H1 (cell line): ENCODE measurements around the gene ENPP6. TPM values are rescaled to one million over a fixed set of nuclear protein-coding genes. Genes with fewer than 3 reads are reported as not detected.

ENCODE experiments used
- CTCF ChIA-PET: fragments of 300-600 bp; sonication (Branson Sonifier 250); formaldehyde crosslinking; loops from one replicate; lab custom pipeline; 2021; ENCODE audit not compliant: partially characterized antibody; lab: Charles Lee
- POLR2A ChIA-PET: fragments of 300-600 bp; sonication (Branson Sonifier 250); formaldehyde crosslinking; loops from one replicate; lab custom pipeline; 2021; ENCODE audit warnings: inconsistent platforms; ENCODE audit not compliant: partially characterized antibody; lab: Charles Lee
- DNase-seq, 2 experiments: peaks; one replicate each; pipeline versions ENCODE4 v3.0.0 to v3.0.0-alpha.2; 2010 to 2022; ENCODE audit warnings: low spot score in 2 of 2, low read depth in 1 of 2, mixed read lengths in 1 of 2
- FAIRE-seq: peaks from 2 replicates; lab custom pipeline; 2011; peaks lifted over from hg19 to GRCh38; lab: Jason Lieb, UNC
- H2AFZ ChIP-seq: 2 replicates; pipeline ENCODE4 v1.8.1; 2012; ENCODE audit warnings: low read length, inconsistent platforms
- H2AK5ac ChIP-seq: 2 replicates; pipeline ENCODE4 v1.6.1; 2013; ENCODE audit warnings: low read depth, low read length
- H2BK120ac ChIP-seq: replicated peaks from 2 replicates; pipeline ENCODE3; 2013; ENCODE audit warnings: low read depth, low read length, inconsistent platforms
- H2BK12ac ChIP-seq: 2 replicates; pipeline ENCODE4 v1.6.1; 2013; ENCODE audit warnings: low read depth, low read length
- H2BK15ac ChIP-seq: 2 replicates; pipeline ENCODE4 v1.6.1; 2013; ENCODE audit warnings: low read length
- H2BK20ac ChIP-seq: 2 replicates; pipeline ENCODE4 v1.6.1; 2013; ENCODE audit warnings: low read length
- H2BK5ac ChIP-seq: 2 replicates; pipeline ENCODE4 v1.6.1; 2013; ENCODE audit warnings: low read depth, low read length
- H3K14ac ChIP-seq: 2 replicates; pipeline ENCODE4 v1.6.1; 2013; ENCODE audit warnings: inconsistent platforms; ENCODE audit not compliant: insufficient read length
- H3K18ac ChIP-seq: 2 replicates; pipeline ENCODE4 v1.6.1; 2013; ENCODE audit warnings: low read length; ENCODE audit errors: extremely low read depth
- H3K23ac ChIP-seq: 2 replicates; pipeline ENCODE4 v1.6.1; 2013; ENCODE audit warnings: inconsistent platforms; ENCODE audit not compliant: insufficient read length
- H3K23me2 ChIP-seq: 2 replicates; pipeline ENCODE4 v1.6.1; 2013; ENCODE audit warnings: low read depth, low read length
- H3K27ac ChIP-seq: 2 replicates; pipeline ENCODE4 v1.6.1; 2011; ENCODE audit warnings: low read depth, low read length, inconsistent platforms
- H3K27me3 ChIP-seq, 4 experiments: replicated peaks in 1 of 4; 1 replicate in 1 of 4; 2 replicates in 3 of 4; pipeline versions ENCODE4 v1.6.1 to v1.8.1; 2011 to 2013; ENCODE audit warnings: low read length in 3 of 4, mild to moderate bottlenecking in 3 of 4, inconsistent platforms in 2 of 4, mixed read lengths in 2 of 4, moderate library complexity in 1 of 4; ENCODE audit not compliant: control insufficient read depth in 3 of 4, insufficient read depth in 3 of 4; ENCODE audit errors: extremely low read depth in 1 of 4
- H3K36me3 ChIP-seq, 4 experiments: 2 replicates each; pipeline versions ENCODE4 v1.6.1 to v1.8.1; 2011 to 2013; ENCODE audit warnings: mild to moderate bottlenecking in 4 of 4, low read length in 3 of 4, moderate library complexity in 2 of 4, control low read depth in 1 of 4, inconsistent platforms in 1 of 4; ENCODE audit not compliant: insufficient read depth in 4 of 4, control insufficient read depth in 2 of 4
- H3K4ac ChIP-seq: replicated peaks from 2 replicates; pipeline ENCODE3; 2013; ENCODE audit warnings: low read length, low read depth, mixed read lengths, inconsistent platforms; ENCODE audit not compliant: insufficient read length
- H3K4me1 ChIP-seq, 4 experiments: replicated peaks in 1 of 4; 1 replicate in 1 of 4; 2 replicates in 3 of 4; pipeline versions ENCODE4 v1.6.1 to v1.8.1; 2011 to 2013; ENCODE audit warnings: low read length in 3 of 4, inconsistent platforms in 2 of 4, mixed read lengths in 1 of 4; ENCODE audit not compliant: insufficient read depth in 4 of 4, control insufficient read depth in 3 of 4
- H3K4me2 ChIP-seq, 2 experiments: 2 replicates each; pipeline versions ENCODE4 v1.6.1 to v1.8.1; 2011 to 2013; ENCODE audit warnings: low read depth in 2 of 2, low read length in 2 of 2, control low read depth in 1 of 2, inconsistent platforms in 1 of 2, mild to moderate bottlenecking in 1 of 2; ENCODE audit not compliant: insufficient read depth in 1 of 2
- H3K4me3 ChIP-seq, 4 experiments: fragments of 200-600, 300-600 bp in 1 of 4; sonication (generic), shearing (Covaris generic), sonication (Bioruptor Twin) in 1 of 4; 2 replicates each; pipeline versions ENCODE4 v1.5.1 to v1.8.1; 2011 to 2016; ENCODE audit warnings: low read length in 4 of 4, low read depth in 3 of 4, control low read depth in 2 of 4, inconsistent platforms in 2 of 4, mild to moderate bottlenecking in 2 of 4, mixed read lengths in 1 of 4, moderate library complexity in 1 of 4; ENCODE audit not compliant: insufficient read depth in 2 of 4; ENCODE audit errors: extremely low read depth in 1 of 4
- H3K56ac ChIP-seq: replicated peaks from 2 replicates; pipeline ENCODE3; 2013; ENCODE audit warnings: low read depth, mild to moderate bottlenecking, mixed read lengths, low read length, inconsistent platforms; ENCODE audit not compliant: insufficient read length
- H3K79me1 ChIP-seq: 2 replicates; pipeline ENCODE4 v1.6.1; 2013; ENCODE audit warnings: low read depth, low read length, control low read depth
- H3K79me2 ChIP-seq, 2 experiments: 2 replicates each; pipeline versions ENCODE4 v1.6.1 to v1.8.1; 2012 to 2013; ENCODE audit warnings: low read length in 2 of 2, mild to moderate bottlenecking in 2 of 2, inconsistent platforms in 1 of 2; ENCODE audit not compliant: insufficient read depth in 2 of 2, control insufficient read depth in 1 of 2
- H3K9ac ChIP-seq, 4 experiments: replicated peaks in 1 of 4; 1 replicate in 1 of 4; 2 replicates in 3 of 4; pipeline versions ENCODE4 v1.6.1 to v1.8.1; 2011 to 2013; ENCODE audit warnings: low read depth in 3 of 4, low read length in 3 of 4, control low read depth in 2 of 4, mild to moderate bottlenecking in 2 of 4, moderate library complexity in 2 of 4, inconsistent platforms in 1 of 4; ENCODE audit errors: extremely low read depth in 1 of 4
- H3K9me3 ChIP-seq, 2 experiments: 2 replicates each; pipeline versions ENCODE4 v1.6.1 to v1.8.1; 2012 to 2013; ENCODE audit warnings: mild to moderate bottlenecking in 2 of 2, moderate library complexity in 2 of 2, control low read depth in 1 of 2, inconsistent platforms in 1 of 2, low read depth in 1 of 2, low read length in 1 of 2, mixed read lengths in 1 of 2; ENCODE audit not compliant: insufficient read depth in 2 of 2
- H4K20me1 ChIP-seq, 2 experiments: replicated peaks in 1 of 2; 2 replicates each; pipeline versions ENCODE3 to v1.8.1; 2011 to 2013; ENCODE audit warnings: inconsistent platforms in 2 of 2, low read length in 2 of 2, mild to moderate bottlenecking in 1 of 2; ENCODE audit not compliant: insufficient read depth in 2 of 2, control insufficient read depth in 1 of 2
- H4K5ac ChIP-seq: 2 replicates; pipeline ENCODE4 v1.6.1; 2013; ENCODE audit warnings: low read length, low read depth, mixed read lengths, inconsistent platforms; ENCODE audit not compliant: insufficient read length
- H4K8ac ChIP-seq: 2 replicates; pipeline ENCODE4 v1.8.0; 2013; ENCODE audit warnings: mild to moderate bottlenecking, moderate library complexity, low read length, inconsistent platforms; ENCODE audit not compliant: insufficient read depth; ENCODE audit errors: extremely low read depth
- H4K91ac ChIP-seq: replicated peaks from 2 replicates; pipeline ENCODE3; 2013; ENCODE audit warnings: low read length, mixed read lengths, inconsistent platforms; ENCODE audit not compliant: insufficient read length
- CBX8 ChIP-seq: fragments of 300-800, 300-1000 bp; sonication (generic); IDR thresholded peaks from 2 replicates; pipeline ENCODE4 v1.7.1; 2016; ENCODE audit warnings: low read depth, low read length, borderline replicate concordance
- CHD1 ChIP-seq: IDR thresholded peaks from 2 replicates; pipeline ENCODE4 v1.6.1; 2012; ENCODE audit warnings: low read depth, low read length, improper control_type of control experiment
- GABPA ChIP-seq: IDR thresholded peaks from 2 replicates; pipeline ENCODE4 v1.6.1; 2011; ENCODE audit warnings: mild to moderate bottlenecking, low read length, moderate library complexity, borderline replicate concordance; ENCODE audit not compliant: insufficient read depth
- HDAC2 ChIP-seq, 2 experiments: fragments of 300-600 bp in 1 of 2; sonication (generic) in 1 of 2; IDR thresholded peaks; 2 replicates each; pipeline ENCODE4 v1.6.1; 2011 to 2012; ENCODE audit warnings: low read depth in 2 of 2, low read length in 2 of 2, mild to moderate bottlenecking in 2 of 2, moderate library complexity in 2 of 2, borderline replicate concordance in 1 of 2, inconsistent platforms in 1 of 2
- HDAC6 ChIP-seq: IDR thresholded peaks from one replicate; pipeline ENCODE4 v1.7.1; 2012; ENCODE audit warnings: low read depth, mild to moderate bottlenecking, inconsistent platforms, low read length, moderate library complexity
- SIX5 ChIP-seq: IDR thresholded peaks from 2 replicates; pipeline ENCODE4 v1.6.1; 2011; ENCODE audit warnings: mild to moderate bottlenecking, low read depth, low read length
- TBP ChIP-seq: IDR thresholded peaks from 2 replicates; pipeline ENCODE4 v1.6.1; 2011; ENCODE audit warnings: low read depth, low read length, improper control_type of control experiment
- ZNF274 ChIP-seq: IDR thresholded peaks from 2 replicates; pipeline ENCODE4 v1.7.0; 2012; ENCODE audit warnings: low read length, borderline replicate concordance; ENCODE audit errors: extremely low read depth
- WGBS, 2 experiments: shearing (Covaris generic) in 1 of 2; methylation state at CpG; one replicate each; pipeline versions ENCODE4 v1.1.6 to v1.1.7; 2013 to 2015; ENCODE audit warnings: low lambda C conversion rate in 2 of 2, mixed read lengths in 2 of 2, inconsistent platforms in 1 of 2, low coverage in 1 of 2, missing lambda C conversion rate in 1 of 2; ENCODE audit not compliant: insufficient replicate concordance in 2 of 2, insufficient coverage in 1 of 2, insufficient read length in 1 of 2; ENCODE audit errors: extremely low coverage in 1 of 2, missing lambda C conversion rate in 1 of 2; 5-methylcytosine and 5-hydroxymethylcytosine counted together
- polyA plus RNA-seq, 7 experiments: library from polyadenylated mRNA; depleted of rRNA in 3 of 7; stranded (reverse) in 5 of 7; unstranded in 2 of 7; fragments of >200 nt in 5 of 7; fragments of 200-250 nt in 2 of 7; gene quantifications; 1 replicate in 5 of 7; 2 replicates in 1 of 7; 4 replicates in 1 of 7; pipeline versions ENCODE4 v1.2.1 to v1.2.3, GENCODE V29; 2011 to 2013; ENCODE audit warnings: missing spikeins in 2 of 7, mixed read lengths in 2 of 7
- total RNA-seq: library from RNA; stranded (reverse); fragmentation: NEBNext Ultra II Directional; extraction: Animal tissue kit (Norgen Biotek cat#: 25700); gene quantifications from 2 replicates; pipeline ENCODE4 v1.2.1, GENCODE V29; 2021
- TF ChIP-seq, protein P1 (sequence below): IDR thresholded peaks from 2 replicates; pipeline ENCODE4 v1.6.1; 2011; ENCODE audit warnings: low read length, improper control_type of control experiment
- TF ChIP-seq, protein P2 (sequence below), 3 experiments: IDR thresholded peaks; 1 replicate in 2 of 3; 2 replicates in 1 of 3; pipeline versions ENCODE4 v1.5.1 to v1.6.1; 2011; ENCODE audit warnings: low read length in 3 of 3, mild to moderate bottlenecking in 3 of 3, inconsistent platforms in 2 of 3, low read depth in 1 of 3, moderate library complexity in 1 of 3; ENCODE audit not compliant: insufficient read depth in 1 of 3; ENCODE audit errors: control extremely low read depth in 1 of 3

ENPP6 gene
- total and polyA plus RNA-seq, 2 of the 8 experiments (the other 6 are each of a cell fraction or from before 2014, with no cell fraction given), result 0.11 to 0.20 TPM

DNA sequence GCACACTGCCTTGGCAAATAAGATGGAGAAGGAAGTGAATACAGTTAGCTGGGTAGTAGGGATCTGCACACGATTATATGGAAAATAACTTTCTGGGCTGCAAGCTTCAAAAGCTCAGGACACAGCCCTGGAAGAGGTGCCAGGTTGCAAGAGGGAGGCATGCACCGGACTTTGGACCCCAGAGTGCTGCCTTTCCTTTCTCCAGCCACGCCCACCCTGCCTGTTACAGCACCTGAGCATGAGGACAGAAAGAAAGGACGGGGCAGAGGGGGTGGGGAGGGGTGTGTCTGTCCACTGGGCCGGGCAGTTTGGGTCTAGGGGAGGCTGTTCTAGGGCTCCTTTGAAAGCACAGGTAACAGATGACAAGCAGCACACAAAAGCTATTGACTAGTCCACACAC lies 152.8 kb downstream of the ENPP6 start:
- Histone ChIP-seq H3K4me1 (peaks cover 0 to 2% (median under 1%) of the 10 kb centered on the region in 4 experiments; a peak in 1 of 7 replicates), H2BK15ac (no peak overlapping the region), H2AK5ac (no peak overlapping the region), H4K91ac (no peak overlapping the region), H3K27ac (no peak overlapping the region), H2BK5ac (no peak overlapping the region), H4K5ac (no peak overlapping the region), H3K79me1 (no peaks in the 10 kb centered on the region), H3K4me2 (no peak overlapping the region), H3K4ac (no peak overlapping the region), H2BK12ac (no peak overlapping the region), H3K14ac (no peak overlapping the region), H4K8ac (no peak overlapping the region), H3K79me2 (no peaks in the 10 kb centered on the region), H3K4me3 (no peak overlapping the region), H3K36me3 (no peaks in the 10 kb centered on the region), H2AFZ (no peak overlapping the region), H3K23me2 (no peaks in the 10 kb centered on the region), H3K18ac (no peak overlapping the region), H3K27me3 (no peaks in the 10 kb centered on the region), H3K9ac (no peak overlapping the region), H4K20me1 (no peaks in the 10 kb centered on the region), H2BK120ac (no peak overlapping the region), H3K56ac (no peak overlapping the region), H2BK20ac (no peak overlapping the region), H3K23ac (no peak overlapping the region), H3K9me3 (no peaks in the 10 kb centered on the region)
- ChIA-PET POLR2A (no interaction called here), CTCF (interaction anchor here (2.0 kb wide), 1 partner anchor 11 kb away, joined by 5 read pairs; no protein-coding TSS in a partner anchor)
- FAIRE-seq (no peak), DNase-seq (no peak)
- 75% methylated on average over 5 of the region's 5 CpGs; no CpG with 5 or more reads in 1 of the 2 experiments for WGBS, 2 experiments
- TF ChIP-seq CBX8, result no peak
- no peak for TF ChIP-seq TBP
- TF ChIP-seq, protein P1, sequence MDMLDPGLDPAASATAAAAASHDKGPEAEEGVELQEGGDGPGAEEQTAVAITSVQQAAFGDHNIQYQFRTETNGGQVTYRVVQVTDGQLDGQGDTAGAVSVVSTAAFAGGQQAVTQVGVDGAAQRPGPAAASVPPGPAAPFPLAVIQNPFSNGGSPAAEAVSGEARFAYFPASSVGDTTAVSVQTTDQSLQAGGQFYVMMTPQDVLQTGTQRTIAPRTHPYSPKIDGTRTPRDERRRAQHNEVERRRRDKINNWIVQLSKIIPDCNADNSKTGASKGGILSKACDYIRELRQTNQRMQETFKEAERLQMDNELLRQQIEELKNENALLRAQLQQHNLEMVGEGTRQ, result no peak
- TF ChIP-seq HDAC6, result no peak
- TF ChIP-seq SIX5, result no peak
- TF ChIP-seq HDAC2 (IDR thresholded peaks at IDR 0.05; ENCODE audit: borderline replicate concordance in 1 of 2, low read depth in 2 of 2, low read length in 2 of 2), result no peak
- no peak for TF ChIP-seq CHD1
- TF ChIP-seq, protein P2, sequence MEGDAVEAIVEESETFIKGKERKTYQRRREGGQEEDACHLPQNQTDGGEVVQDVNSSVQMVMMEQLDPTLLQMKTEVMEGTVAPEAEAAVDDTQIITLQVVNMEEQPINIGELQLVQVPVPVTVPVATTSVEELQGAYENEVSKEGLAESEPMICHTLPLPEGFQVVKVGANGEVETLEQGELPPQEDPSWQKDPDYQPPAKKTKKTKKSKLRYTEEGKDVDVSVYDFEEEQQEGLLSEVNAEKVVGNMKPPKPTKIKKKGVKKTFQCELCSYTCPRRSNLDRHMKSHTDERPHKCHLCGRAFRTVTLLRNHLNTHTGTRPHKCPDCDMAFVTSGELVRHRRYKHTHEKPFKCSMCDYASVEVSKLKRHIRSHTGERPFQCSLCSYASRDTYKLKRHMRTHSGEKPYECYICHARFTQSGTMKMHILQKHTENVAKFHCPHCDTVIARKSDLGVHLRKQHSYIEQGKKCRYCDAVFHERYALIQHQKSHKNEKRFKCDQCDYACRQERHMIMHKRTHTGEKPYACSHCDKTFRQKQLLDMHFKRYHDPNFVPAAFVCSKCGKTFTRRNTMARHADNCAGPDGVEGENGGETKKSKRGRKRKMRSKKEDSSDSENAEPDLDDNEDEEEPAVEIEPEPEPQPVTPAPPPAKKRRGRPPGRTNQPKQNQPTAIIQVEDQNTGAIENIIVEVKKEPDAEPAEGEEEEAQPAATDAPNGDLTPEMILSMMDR (IDR thresholded peaks at IDR 0.05; ENCODE audit: control extremely low read depth in 1 of 3, insufficient read depth in 1 of 3, low read depth in 1 of 3, low read length in 3 of 3), result no peak
- no peak for TF ChIP-seq GABPA
- no peak for TF ChIP-seq ZNF274
